GM10847 (cell line): ENCODE measurements around the gene CPE.

Experiments
- POLR2A ChIP-seq: IDR thresholded peaks from 2 replicates; pipeline ENCODE4 v1.6.1; 2011; ENCODE audit not compliant: insufficient read length; ENCODE audit errors: extremely low read depth

The CPE gene

GRCh38 chr4:165359506-165359905, 19.3 kb upstream of the CPE start:
- no peak for TF ChIP-seq POLR2A

- TF ChIP-seq POLR2A: no peak
Measured at GRCh38 chr4:165360041-165360695, 18.6 kb upstream of the CPE start.

GRCh38 chr4:165360985-165361670, 17.7 kb upstream of the CPE start:
- no peak for TF ChIP-seq POLR2A

- no peak for TF ChIP-seq POLR2A
Measured at GRCh38 chr4:165361810-165362209, 17.0 kb upstream of the CPE start.

GRCh38 chr4:165364452-165365080, 14.2 kb upstream of the CPE start:
- no peak for TF ChIP-seq POLR2A

- no peak for TF ChIP-seq POLR2A
Measured at GRCh38 chr4:165367040-165367439, 11.8 kb upstream of the CPE start.

GRCh38 chr4:165368114-165368513, 10.7 kb upstream of the CPE start:
- no peak for TF ChIP-seq POLR2A

- no peak for TF ChIP-seq POLR2A
Measured at GRCh38 chr4:165368567-165368966, 10.2 kb upstream of the CPE start.

- TF ChIP-seq POLR2A: no peak
Measured at GRCh38 chr4:165369522-165369921, 9.3 kb upstream of the CPE start.

- no peak for TF ChIP-seq POLR2A
Measured at GRCh38 chr4:165370530-165370929, 8.3 kb upstream of the CPE start.

GRCh38 chr4:165375465-165375864, 3.3 kb upstream of the CPE start:
- no peak for TF ChIP-seq POLR2A

- TF ChIP-seq POLR2A: no peak
Measured at GRCh38 chr4:165378398-165378744, 437 bp upstream of the CPE start.

- TF ChIP-seq POLR2A: no peak
Measured at GRCh38 chr4:165379678-165380064, 863 bp downstream of the CPE start.

GRCh38 chr4:165380805-165381204, 2.0 kb downstream of the CPE start:
- TF ChIP-seq POLR2A: no peak

GRCh38 chr4:165381821-165382373, 3.1 kb downstream of the CPE start:
- no peak for TF ChIP-seq POLR2A

- TF ChIP-seq POLR2A: no peak
Measured at GRCh38 chr4:165382640-165383039, 3.8 kb downstream of the CPE start.

GRCh38 chr4:165383591-165384073, 4.8 kb downstream of the CPE start:
- TF ChIP-seq POLR2A: no peak

- TF ChIP-seq POLR2A: no peak
Measured at GRCh38 chr4:165384186-165384585, 5.4 kb downstream of the CPE start.
